Keratinocyte (primary cell): ENCODE results near the gene GSG1. TPM values are rescaled to one million over a fixed set of nuclear protein-coding genes. Genes with fewer than 3 reads are reported as not detected.

Experiments
- DNase-seq: peaks from one replicate; pipeline ENCODE4 v3.0.0-alpha.2; 2011; ENCODE audit warnings: low read depth, missing footprints, low spot score
- FAIRE-seq: peaks from 2 replicates; lab custom pipeline; 2011; peaks lifted over from hg19 to GRCh38; lab: Jason Lieb, UNC
- H2AFZ ChIP-seq: 2 replicates; pipeline ENCODE4 v1.6.0; 2012; ENCODE audit warnings: low read length, control low read depth, inconsistent platforms; ENCODE audit not compliant: control insufficient read depth
- H3K27ac ChIP-seq: 2 replicates; pipeline ENCODE4 v1.5.1; 2011; ENCODE audit warnings: low read length; ENCODE audit not compliant: control insufficient read depth, insufficient read depth
- H3K27me3 ChIP-seq: 3 replicates; pipeline ENCODE4 v1.6.0; 2011; ENCODE audit warnings: low read length; ENCODE audit not compliant: control insufficient read depth, insufficient read depth; ENCODE audit errors: extremely low read depth
- H3K36me3 ChIP-seq, 2 experiments: 2 replicates in 1 of 2; 3 replicates in 1 of 2; pipeline ENCODE4 v1.5.1; 2011; ENCODE audit warnings: low read length in 2 of 2, mild to moderate bottlenecking in 1 of 2; ENCODE audit not compliant: control insufficient read depth in 2 of 2, insufficient read depth in 2 of 2; ENCODE audit errors: extremely low read depth in 1 of 2
- H3K4me1 ChIP-seq: 3 replicates; pipeline ENCODE4 v1.5.1; 2011; ENCODE audit warnings: low read length; ENCODE audit not compliant: control insufficient read depth, insufficient read depth; ENCODE audit errors: extremely low read depth
- H3K4me2 ChIP-seq: 3 replicates; pipeline ENCODE4 v1.6.0; 2011; ENCODE audit warnings: low read depth, low read length; ENCODE audit not compliant: control insufficient read depth, insufficient read depth; ENCODE audit errors: extremely low read depth
- H3K4me3 ChIP-seq, 3 experiments: fragments of 200-600 bp in 1 of 3; sonication (generic) in 1 of 3; 2 replicates in 2 of 3; 3 replicates in 1 of 3; pipeline ENCODE4 v1.5.1; 2011 to 2016; ENCODE audit warnings: low read length in 3 of 3, mild to moderate bottlenecking in 3 of 3, control low read depth in 2 of 3, inconsistent platforms in 1 of 3, low read depth in 1 of 3, mixed read lengths in 1 of 3, mixed run types in 1 of 3, moderate library complexity in 1 of 3; ENCODE audit not compliant: control insufficient read depth in 2 of 3, insufficient read depth in 2 of 3; ENCODE audit errors: extremely low read depth in 1 of 3
- H3K79me2 ChIP-seq: 2 replicates; pipeline ENCODE4 v1.6.0; 2012; ENCODE audit warnings: low read length; ENCODE audit not compliant: control insufficient read depth, insufficient read depth
- H3K9ac ChIP-seq: 3 replicates; pipeline ENCODE4 v1.6.0; 2011; ENCODE audit warnings: low read length; ENCODE audit not compliant: control insufficient read depth, insufficient read depth; ENCODE audit errors: extremely low read depth
- H3K9me1 ChIP-seq: 3 replicates; pipeline ENCODE4 v1.6.0; 2011; ENCODE audit warnings: low read length; ENCODE audit not compliant: control insufficient read depth, insufficient read depth; ENCODE audit errors: extremely low read depth
- H3K9me3 ChIP-seq: 2 replicates; pipeline ENCODE4 v1.5.1; 2012; ENCODE audit warnings: low read depth, low read length; ENCODE audit not compliant: control insufficient read depth
- H4K20me1 ChIP-seq: 3 replicates; pipeline ENCODE4 v1.6.0; 2011; ENCODE audit warnings: low read length; ENCODE audit not compliant: control insufficient read depth, insufficient read depth; ENCODE audit errors: extremely low read depth
- CTCF ChIP-seq, 3 experiments: IDR thresholded peaks in 1 of 3; conservative IDR thresholded peaks in 1 of 3; optimal IDR thresholded peaks in 1 of 3; 2 replicates in 2 of 3; 3 replicates in 1 of 3; pipeline versions ENCODE3 to v1.5.1; 2011; ENCODE audit warnings: low read length in 3 of 3, mild to moderate bottlenecking in 3 of 3, moderate library complexity in 2 of 3, control low read depth in 1 of 3, inconsistent platforms in 1 of 3; ENCODE audit not compliant: insufficient read depth in 2 of 3; ENCODE audit errors: extremely low read depth in 1 of 3
- EZH2 ChIP-seq: IDR thresholded peaks from one replicate; pipeline ENCODE4 v1.6.1; 2012; ENCODE audit warnings: inconsistent platforms, mild to moderate bottlenecking, low read length, moderate library complexity
- dilution Hi-C: fragments of 300-500 bp; cut with MboI; formaldehyde crosslinking; loops from one replicate; pipeline ENCODE4 v1.7.0; 2020; ENCODE audit warnings: low sequenced_read_pairs; ENCODE audit not compliant: extremely low pct_ligation_motif_present
- polyA plus RNA-seq, 5 experiments: library from polyadenylated mRNA; depleted of rRNA in 3 of 5; stranded (reverse) in 3 of 5; stranded (forward) in 1 of 5; unstranded in 1 of 5; fragments of >200 nt; gene quantifications; 1 replicate in 1 of 5; 2 replicates in 3 of 5; 3 replicates in 1 of 5; pipeline versions ENCODE4 v1.2.1 to v1.2.3, GENCODE V29; 2011 to 2012; ENCODE audit warnings: missing spikeins in 2 of 5, low read depth in 1 of 5, low replicate concordance in 1 of 5

Gene GSG1
- polyA plus RNA-seq, 1 donor (not counting 4 experiments of a cell fraction or from before 2014, with no cell fraction given): 0.05 TPM

GRCh38 chr12:13044906-13045299, 58.6 kb downstream of the GSG1 start:
- no peaks in the 10 kb centered on the region for H3K27me3 ChIP-seq
- H3K36me3 ChIP-seq: no peaks in the 10 kb centered on the region
- dilution Hi-C loops: no loop called here
- peak overlapping the region; percentile 99 for H2AFZ ChIP-seq
- no peaks in the 10 kb centered on the region for H3K79me2 ChIP-seq
- no peaks in the 10 kb centered on the region for H3K9me1 ChIP-seq
- H3K4me2 ChIP-seq: peak overlapping the region; percentile 96
- no peaks in the 10 kb centered on the region for H3K9me3 ChIP-seq
- H3K27ac ChIP-seq: no peak overlapping the region
- peak overlapping the region; percentile 88 to 99 (median 90) for H3K4me3 ChIP-seq
- H3K4me1 ChIP-seq: peaks cover 13% of the 10 kb centered on the region
- DNase-seq (no peak), FAIRE-seq (no peak)
- TF ChIP-seq CTCF (optimal IDR thresholded peaks at IDR 0.05 in 1 of 3, IDR thresholded peaks at IDR 0.05 in 1 of 3, conservative IDR thresholded peaks at IDR 0.05 in 1 of 3; ENCODE audit: extremely low read depth in 1 of 3, insufficient read depth in 2 of 3, low read length in 3 of 3) (no peak), EZH2 (no peak)
- H4K20me1 ChIP-seq: no peaks in the 10 kb centered on the region
- H3K9ac ChIP-seq: peak overlapping the region; percentile 68

- FAIRE-seq (peak; percentile 5), DNase-seq (no peak)
- peaks cover 13% of the 10 kb centered on the region for H3K4me1 ChIP-seq
- no peaks in the 10 kb centered on the region for H3K27me3 ChIP-seq
- H3K9me3 ChIP-seq: no peaks in the 10 kb centered on the region
- H3K36me3 ChIP-seq: no peaks in the 10 kb centered on the region
- H3K79me2 ChIP-seq: no peaks in the 10 kb centered on the region
- H2AFZ ChIP-seq: peak within 1 kb of the TSS; percentile 99
- dilution Hi-C loops: no loop called here
- H3K4me2 ChIP-seq: peak within 1 kb of the TSS; percentile 96
- H4K20me1 ChIP-seq: no peaks in the 10 kb centered on the region
- peak within 1 kb of the TSS; percentile 68 for H3K9ac ChIP-seq
- no peaks in the 10 kb centered on the region for H3K9me1 ChIP-seq
- peak within 1 kb of the TSS; percentile 88 to 99 (median 90) for H3K4me3 ChIP-seq
- H3K27ac ChIP-seq: peak within 1 kb of the TSS; percentile 7
- no peak for TF ChIP-seq EZH2
- TF ChIP-seq CTCF (optimal IDR thresholded peaks at IDR 0.05 in 1 of 3, IDR thresholded peaks at IDR 0.05 in 1 of 3, conservative IDR thresholded peaks at IDR 0.05 in 1 of 3; ENCODE audit: extremely low read depth in 1 of 3, insufficient read depth in 2 of 3, low read length in 3 of 3): peak in 1 of 3 experiments; percentile 21
Observed at GRCh38 chr12:13044002-13044905, 59.2 kb downstream of the GSG1 start, which contains the start of gene FAM234B. TSS of gene FAM234B (plus strand) at chr12:13044381. CDS start at chr12:13044404, 23 bp downstream.
